HG02798 (cell line): ENCODE measurements around the gene SPNS3.

Experiments used
- ATAC-seq: cut with Tn5 transposase; IDR thresholded peaks from one replicate; pipeline ENCODE4 v1.9.1; 2021; ENCODE audit warnings: mild to moderate bottlenecking; ENCODE audit not compliant: unreplicated experiment, poor library complexity

Gene SPNS3

GRCh38 chr17:4463818-4464476 is 30.2 kb downstream of the SPNS3 start:
- no peak for ATAC-seq

- ATAC-seq, result no peak
Observed at GRCh38 chr17:4465786-4466185, 32.0 kb downstream of the SPNS3 start.

GRCh38 chr17:4467287-4467686 is 33.5 kb downstream of the SPNS3 start:
- no peak for ATAC-seq

- no peak for ATAC-seq
Observed at GRCh38 chr17:4469552-4469951, 35.8 kb downstream of the SPNS3 start.

GRCh38 chr17:4472286-4472685 is 38.5 kb downstream of the SPNS3 start:
- no peak for ATAC-seq

GRCh38 chr17:4474093-4474492 is 40.4 kb downstream of the SPNS3 start:
- no peak for ATAC-seq

GRCh38 chr17:4475001-4475400 is 41.3 kb downstream of the SPNS3 start:
- ATAC-seq, result no peak

GRCh38 chr17:4475463-4475862 is 41.7 kb downstream of the SPNS3 start:
- no peak for ATAC-seq

- no peak for ATAC-seq
Observed at GRCh38 chr17:4476017-4476416, 42.3 kb downstream of the SPNS3 start.

- ATAC-seq, result no peak
Observed at GRCh38 chr17:4476511-4477070, 42.9 kb downstream of the SPNS3 start.

- no peak for ATAC-seq
Observed at GRCh38 chr17:4477255-4477791, 43.6 kb downstream of the SPNS3 start.

- no peak for ATAC-seq
Observed at GRCh38 chr17:4478318-4478830, 44.6 kb downstream of the SPNS3 start.

- no peak for ATAC-seq
Observed at GRCh38 chr17:4479340-4479981, 45.7 kb downstream of the SPNS3 start.

- no peak for ATAC-seq
Observed at GRCh38 chr17:4479982-4480751, 46.4 kb downstream of the SPNS3 start.

GRCh38 chr17:4480929-4481898 is 47.5 kb downstream of the SPNS3 start:
- ATAC-seq, result no peak

- ATAC-seq, result no peak
Observed at GRCh38 chr17:4482338-4483011, 48.7 kb downstream of the SPNS3 start.

GRCh38 chr17:4483012-4483840 is 49.5 kb downstream of the SPNS3 start:
- no peak for ATAC-seq
